HK-2 (cell line): ENCODE results near the gene EYS.
"Not testable (repeated sequence)": the region's sequence is repeated elsewhere in the genome, so short reads cannot be mapped to it uniquely, and the experiment has no call there.

Source experiments
- DNase-seq: peaks from one replicate; pipeline ENCODE4 v3.0.0-alpha.2; 2018; ENCODE audit not compliant: unreplicated experiment

The EYS gene

GRCh38 chr6:64479134-64479533 is 1227.9 kb downstream of the EYS start:
- no peak for DNase-seq

- no peak for DNase-seq
Observed at GRCh38 chr6:64477391-64477790, 1229.6 kb downstream of the EYS start.

DNA sequence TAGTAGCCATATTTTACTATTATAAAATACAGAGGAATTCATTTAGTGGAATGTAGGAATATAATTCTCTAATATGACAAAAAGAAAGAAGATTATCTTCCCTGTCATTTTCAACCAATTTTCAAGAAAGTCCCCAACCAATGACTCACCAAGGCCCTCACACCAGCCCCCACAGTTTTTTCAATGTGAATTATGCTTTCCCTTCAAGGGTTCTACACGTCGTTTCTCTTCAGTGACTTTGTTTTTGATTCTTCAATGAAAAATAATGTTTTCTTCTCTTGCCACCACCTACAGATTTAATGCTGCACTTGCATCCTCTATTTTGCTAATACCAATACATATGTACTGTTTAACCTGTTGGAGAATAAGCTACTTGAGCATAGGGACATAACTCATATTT is 1230.1 kb downstream of the EYS start:
- no peak for DNase-seq

GRCh38 chr6:64469405-64469804 is 1237.6 kb downstream of the EYS start:
- DNase-seq, result not testable (repeated sequence)

GRCh38 chr6:64467656-64468055 is 1239.4 kb downstream of the EYS start:
- DNase-seq, result no peak

DNA sequence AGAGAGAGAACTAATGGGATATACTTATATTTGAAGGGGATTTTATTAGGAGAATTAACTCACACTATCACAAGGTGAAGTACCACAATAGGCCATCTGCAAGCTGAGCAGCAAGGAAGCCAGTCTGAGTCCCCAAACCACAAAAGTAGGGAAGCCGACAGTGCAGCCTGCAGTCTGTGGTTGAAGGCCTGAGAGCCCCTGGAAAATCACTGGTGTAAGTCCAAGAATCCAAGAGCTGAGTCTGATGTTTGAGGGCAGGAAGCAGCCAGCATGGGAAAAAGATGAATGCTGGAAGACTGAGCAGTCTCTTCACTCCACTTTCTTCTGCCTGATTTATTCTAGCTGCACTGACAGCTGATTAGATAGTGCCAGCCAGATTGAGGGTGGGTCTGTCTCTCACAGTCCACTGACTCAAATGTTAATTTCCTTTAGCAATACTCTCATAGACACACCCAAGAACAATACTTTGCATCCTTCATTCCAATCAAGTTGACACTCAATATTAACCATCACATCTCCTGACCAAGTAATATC is 1247.5 kb downstream of the EYS start:
- DNase-seq, result peak; percentile 14

DNA sequence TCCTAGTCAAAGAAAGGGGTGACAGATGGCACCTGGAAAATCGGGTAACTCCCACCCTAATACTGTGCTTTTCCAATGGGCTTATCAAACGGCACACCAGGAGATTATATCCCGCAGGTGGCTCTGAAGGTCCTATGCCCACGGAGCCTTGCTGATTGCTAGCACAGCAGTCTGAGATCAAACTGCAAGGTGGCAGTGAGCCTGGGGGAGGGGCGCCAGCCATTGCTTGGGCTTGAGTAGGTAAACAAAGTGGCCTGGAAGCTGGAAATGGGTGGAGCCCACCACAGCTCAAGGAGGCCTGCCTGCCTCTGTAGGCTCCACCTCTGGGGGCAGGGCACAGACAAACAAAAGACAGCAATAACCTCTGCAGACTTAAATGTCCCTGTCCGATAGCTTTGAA is 1258.9 kb downstream of the EYS start:
- not testable (repeated sequence) for DNase-seq

GRCh38 chr6:64445038-64445437 is 1262.0 kb downstream of the EYS start:
- DNase-seq, result no peak

DNA sequence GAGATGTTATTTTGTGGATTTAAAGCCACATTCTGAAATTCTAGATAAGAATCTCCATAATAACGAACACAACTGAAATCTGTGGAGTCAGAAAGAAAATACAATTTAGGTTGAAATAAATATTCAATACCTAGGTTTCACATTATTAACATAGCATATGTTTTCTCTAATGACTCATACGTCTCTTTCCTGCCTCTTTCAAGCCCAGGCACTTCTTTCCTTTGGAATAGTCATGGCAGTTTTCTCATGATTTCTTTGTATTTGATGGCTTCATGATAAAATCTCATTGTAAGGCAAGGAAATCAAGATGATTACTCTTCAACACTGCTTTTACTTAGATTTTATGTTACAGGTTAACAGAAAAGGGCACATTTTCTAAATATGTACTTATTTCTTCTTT is 1267.8 kb downstream of the EYS start:
- DNase-seq, result no peak

DNA sequence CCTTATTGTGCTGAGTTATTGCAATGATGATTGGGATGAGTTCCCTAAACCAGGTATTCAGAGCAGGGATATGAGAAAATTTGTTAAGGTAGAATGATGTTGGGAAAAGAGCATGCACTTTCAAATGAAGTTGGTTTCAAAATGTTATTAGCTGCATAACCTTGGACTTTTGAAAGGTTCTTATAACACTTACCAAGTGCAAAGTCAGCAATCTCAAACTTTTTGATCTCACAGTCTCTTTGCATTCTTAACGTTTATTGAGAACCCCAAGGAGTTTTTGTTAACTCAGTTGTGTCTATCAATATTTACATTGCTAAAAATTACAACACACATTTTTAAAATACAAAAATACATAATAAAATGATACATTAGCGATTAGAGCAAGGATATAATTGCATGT is 1269.0 kb downstream of the EYS start:
- no peak for DNase-seq

- no peak for DNase-seq
Observed at GRCh38 chr6:64429926-64430325, 1277.1 kb downstream of the EYS start.

DNA sequence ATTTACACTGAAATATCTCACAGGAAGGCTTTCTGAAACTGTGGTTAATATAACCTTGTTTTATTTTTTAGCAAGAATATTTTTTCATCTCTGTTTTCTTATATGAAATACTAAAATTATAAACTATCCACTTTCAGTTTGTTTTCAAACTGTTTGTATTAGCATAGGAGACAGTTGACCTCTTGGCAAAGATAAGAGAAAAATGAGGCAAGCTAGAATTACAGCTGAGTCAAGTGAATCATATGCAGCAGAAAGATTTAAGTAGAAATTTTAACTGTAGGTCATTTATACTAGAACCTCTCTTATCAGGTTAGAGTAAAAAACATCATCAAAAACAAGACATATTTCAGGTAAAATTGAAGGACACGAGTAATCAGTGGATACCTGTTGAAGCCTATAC is 1278.8 kb downstream of the EYS start:
- no peak for DNase-seq

- no peak for DNase-seq
Observed at GRCh38 chr6:64415926-64416325, 1291.1 kb downstream of the EYS start.

DNA sequence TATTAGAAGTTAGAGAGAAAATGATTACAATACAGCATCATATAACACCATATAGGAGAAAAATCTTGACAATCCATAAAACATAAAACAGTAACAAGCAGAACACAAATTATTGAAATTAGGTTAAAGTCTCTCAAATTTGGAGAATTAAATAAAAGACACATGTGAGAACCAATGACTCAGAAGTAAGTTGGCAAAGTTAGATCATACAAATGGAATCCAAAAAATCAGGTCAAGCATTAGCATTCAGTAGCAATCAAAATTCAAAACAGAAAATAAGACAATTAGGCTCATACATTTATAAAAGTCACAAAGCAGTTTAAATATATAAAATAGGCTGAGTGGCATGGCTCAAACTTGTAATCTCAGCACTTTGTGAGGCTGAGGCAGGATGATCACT is 1295.8 kb downstream of the EYS start:
- no peak for DNase-seq

DNA sequence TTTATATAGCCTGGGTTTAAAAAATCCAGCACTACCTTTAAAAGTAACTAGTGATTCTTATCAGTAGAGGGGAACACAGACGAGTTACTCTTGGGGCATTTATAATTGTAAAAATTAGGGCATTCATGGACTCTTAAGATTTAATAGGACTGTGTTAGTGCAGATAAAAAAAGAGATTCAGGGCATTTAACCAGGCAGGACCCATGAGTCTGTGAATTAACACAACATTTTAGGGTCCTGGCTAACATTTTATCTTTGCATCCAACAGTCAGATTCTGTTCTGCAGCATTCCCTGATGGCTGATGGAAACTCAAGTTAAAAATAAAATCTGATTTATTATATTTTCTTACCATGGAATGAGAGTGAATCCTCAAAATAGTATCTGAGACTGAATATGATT is 1297.1 kb downstream of the EYS start:
- no peak for DNase-seq

DNA sequence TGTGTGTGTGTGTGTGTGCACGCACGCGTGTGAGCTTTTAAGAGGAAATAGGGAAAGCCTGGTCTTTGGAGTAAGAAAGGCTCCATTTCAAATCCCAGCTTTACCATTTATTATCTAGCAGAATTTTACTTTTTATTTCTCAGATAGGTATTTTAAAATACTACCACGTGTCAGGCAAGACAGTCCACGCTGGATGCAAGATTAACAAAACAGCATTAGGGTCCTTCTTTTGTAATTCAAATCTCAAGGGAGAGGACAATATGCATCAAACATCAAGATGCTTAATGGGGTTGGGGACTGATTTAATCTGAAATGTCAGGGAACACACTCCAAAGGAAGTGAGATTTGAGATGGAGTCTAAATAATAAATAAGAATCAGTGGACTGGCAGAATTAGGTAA is 1302.6 kb downstream of the EYS start:
- no peak for DNase-seq

DNA sequence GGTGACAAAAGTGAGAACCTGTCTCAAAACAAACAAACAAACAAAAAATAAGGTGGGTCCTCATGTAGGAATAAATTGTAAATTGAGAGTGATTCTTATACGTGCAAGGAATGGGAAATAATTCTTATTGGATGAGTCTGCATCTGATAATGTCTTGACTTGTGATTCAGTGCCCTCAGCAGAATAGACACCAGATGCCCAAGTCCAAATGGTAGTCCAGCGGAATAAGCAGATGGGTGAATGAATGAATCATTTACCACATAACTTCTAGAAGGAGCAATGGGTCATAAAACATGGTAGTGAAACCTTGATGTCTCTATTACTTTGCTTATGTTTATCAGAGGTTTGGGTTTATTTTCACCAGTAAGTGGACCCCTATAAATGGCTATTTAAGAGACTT is 1323.7 kb downstream of the EYS start:
- DNase-seq, result no peak

- no peak for DNase-seq
Observed at GRCh38 chr6:64376394-64376793, 1330.6 kb downstream of the EYS start.

DNA sequence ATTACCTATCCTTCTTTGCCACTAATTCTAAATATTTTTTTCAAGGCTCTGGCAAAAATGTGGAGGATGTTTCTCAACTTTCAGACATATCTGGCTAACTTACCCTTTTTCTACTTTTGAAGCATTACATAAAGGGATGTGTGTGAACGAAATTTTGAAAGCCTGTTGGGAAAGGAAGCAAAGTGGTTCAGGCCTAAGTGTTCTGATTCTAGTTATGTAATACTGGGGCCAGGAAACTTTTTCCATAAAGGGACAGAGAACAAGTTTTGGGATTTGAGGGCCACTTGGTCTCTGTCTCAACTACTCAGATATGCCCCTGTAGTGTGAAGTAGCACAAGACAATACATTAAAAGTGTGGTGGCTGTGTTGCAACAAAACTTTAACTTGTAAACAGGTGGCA is 1349.6 kb downstream of the EYS start:
- DNase-seq, result no peak

DNA sequence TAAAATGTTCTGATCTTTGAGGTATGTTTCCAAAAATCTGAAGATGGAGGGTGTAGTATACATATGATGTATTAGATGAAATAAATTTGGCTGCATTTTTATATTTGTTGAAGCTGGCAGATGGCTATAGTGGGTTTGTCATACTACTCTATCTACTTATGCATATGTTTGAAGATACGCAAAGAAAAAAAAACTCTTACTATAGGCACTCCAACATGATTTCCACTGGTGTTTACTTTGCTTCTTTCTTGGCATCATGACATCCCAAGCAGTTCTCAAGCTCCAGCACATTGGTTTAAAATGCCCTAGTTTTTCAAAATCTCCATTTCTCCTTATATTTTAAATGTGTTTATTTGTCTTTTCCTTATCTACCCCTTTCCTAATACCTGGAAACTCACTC is 1359.6 kb downstream of the EYS start:
- DNase-seq, result no peak

GRCh38 chr6:64335195-64335594 is 1371.8 kb downstream of the EYS start:
- DNase-seq, result no peak

- DNase-seq, result no peak
Observed at GRCh38 chr6:64334636-64335035, 1372.4 kb downstream of the EYS start.

DNA sequence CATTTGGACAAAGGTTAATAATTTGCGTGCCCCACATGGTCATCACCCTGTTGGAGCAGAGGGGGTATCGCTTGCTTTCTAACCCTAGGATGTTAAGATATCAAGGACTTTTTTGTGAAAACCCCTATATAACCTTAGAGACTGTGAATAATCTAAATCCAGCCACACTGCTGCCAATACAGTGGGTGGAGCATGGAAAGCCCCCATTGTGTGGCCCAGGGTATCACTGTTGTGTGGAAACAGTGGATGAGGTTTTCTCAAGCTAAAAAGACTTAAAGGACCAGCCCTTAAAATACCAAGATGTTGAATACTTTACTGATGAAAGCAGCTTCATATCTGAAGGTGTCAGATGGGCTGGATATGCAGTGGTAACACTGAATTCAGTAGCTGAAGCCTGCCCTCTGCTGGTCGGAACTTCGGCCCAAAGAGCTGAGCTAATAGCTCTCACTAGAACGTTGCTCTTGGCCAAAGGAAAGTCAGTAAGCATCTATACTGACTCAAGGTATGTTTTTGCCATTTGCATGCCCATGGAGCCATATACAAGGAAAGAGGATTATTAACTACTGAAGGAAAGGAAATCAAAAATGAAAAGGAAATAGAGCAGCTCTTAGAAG is 1376.2 kb downstream of the EYS start:
- peak; percentile 64 for DNase-seq

DNA sequence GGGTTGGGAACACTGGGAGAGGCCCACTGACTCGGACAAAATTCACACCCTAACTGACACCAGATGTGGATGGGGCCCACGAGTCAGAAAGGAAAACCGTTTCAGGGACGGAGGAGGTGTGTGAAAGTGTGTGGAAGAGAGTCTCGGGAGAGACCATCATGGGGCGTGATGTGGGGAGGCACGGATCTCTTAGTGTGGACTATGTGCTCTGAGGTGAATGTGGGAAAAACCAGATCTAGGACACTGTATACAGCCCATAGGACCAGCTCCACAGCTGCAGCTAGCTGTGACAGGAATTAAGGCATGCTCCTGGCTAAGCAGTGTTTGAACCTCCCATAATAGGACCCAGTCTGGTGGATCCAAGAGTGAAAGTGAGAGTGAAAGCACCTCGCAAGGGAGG is 1380.1 kb downstream of the EYS start:
- DNase-seq, result no peak
